VCaP (cell line): Measurements from ENCODE around the gene GGA2.

Source experiments
- H3K27ac ChIP-seq: fragments of 450-650 bp; 2 replicates; pipeline ENCODE4 v1.5.1; 2017
- CTCF ChIP-seq: fragments of 450-650 bp; conservative IDR thresholded peaks from 2 replicates; pipeline ENCODE4 v1.5.1; 2017; ENCODE audit warnings: mild to moderate bottlenecking, moderate library complexity

GGA2 gene

DNA sequence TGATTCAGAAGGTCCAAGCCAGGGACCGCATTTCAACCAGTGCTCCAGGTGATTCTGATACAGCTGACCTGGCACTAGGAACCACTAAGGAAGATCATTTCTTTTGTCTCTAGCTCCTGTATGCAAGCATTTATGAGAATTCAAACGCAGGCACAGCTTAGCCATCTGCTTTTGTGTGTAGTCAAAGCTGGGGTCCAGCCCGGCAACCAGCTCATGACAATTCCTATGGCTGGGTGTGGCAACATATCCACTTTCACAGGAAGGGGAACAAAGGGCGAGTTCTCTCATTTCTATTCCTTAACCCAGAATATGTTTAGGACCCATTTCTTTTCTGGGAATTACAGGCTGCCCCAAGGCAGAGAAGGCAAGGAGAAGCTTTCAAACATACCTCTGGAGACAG lies 30.0 kb downstream of the GGA2 start:
- no peak overlapping the region for H3K27ac ChIP-seq
- no peak for TF ChIP-seq CTCF

- H3K27ac ChIP-seq: no peak overlapping the region
- no peak for TF ChIP-seq CTCF
Measured at GRCh38 chr16:23479138-23479537, 31.2 kb downstream of the GGA2 start.

DNA sequence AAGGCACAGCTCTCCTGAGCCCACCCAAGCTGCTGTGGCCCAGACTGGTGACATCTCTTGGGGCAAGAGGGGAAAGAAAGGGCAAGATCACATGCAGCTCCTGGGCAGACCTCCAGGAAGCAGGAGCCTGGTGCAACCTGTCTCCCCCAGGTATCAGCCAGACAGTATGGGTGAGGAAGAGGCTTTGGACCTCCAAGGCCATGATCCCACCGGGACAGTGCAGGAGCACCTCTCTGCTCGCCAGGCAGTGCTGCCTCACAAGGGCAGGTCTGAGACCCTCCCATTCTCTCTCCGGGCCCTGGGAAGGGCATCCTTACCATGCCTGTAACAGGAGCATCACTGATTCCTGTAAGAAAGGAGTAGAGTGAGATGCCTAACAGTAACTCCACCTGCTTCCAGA lies 31.7 kb downstream of the GGA2 start:
- H3K27ac ChIP-seq: no peak overlapping the region
- TF ChIP-seq CTCF: no peak

DNA sequence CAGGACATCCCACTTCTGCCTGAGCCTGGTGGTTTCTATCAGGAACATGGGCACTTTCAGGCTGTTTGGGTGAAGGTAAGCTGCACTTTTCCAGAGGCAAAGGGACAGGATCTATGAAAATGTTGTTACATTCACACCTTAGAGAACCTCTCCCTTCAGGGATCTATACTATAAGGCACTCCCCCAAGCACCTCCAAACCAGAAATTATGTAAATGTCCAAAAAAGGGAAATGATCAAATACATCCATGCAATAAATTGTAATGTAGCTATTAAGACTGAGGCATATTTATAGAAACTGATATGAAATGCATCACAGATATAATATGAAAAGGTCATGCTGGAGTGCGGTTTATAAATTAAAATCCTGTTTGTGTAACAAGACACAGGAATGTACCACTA lies 34.0 kb downstream of the GGA2 start:
- no peak for TF ChIP-seq CTCF
- no peak overlapping the region for H3K27ac ChIP-seq

- H3K27ac ChIP-seq: no peak overlapping the region
- no peak for TF ChIP-seq CTCF
Measured at GRCh38 chr16:23469814-23470213, 40.5 kb downstream of the GGA2 start.

DNA sequence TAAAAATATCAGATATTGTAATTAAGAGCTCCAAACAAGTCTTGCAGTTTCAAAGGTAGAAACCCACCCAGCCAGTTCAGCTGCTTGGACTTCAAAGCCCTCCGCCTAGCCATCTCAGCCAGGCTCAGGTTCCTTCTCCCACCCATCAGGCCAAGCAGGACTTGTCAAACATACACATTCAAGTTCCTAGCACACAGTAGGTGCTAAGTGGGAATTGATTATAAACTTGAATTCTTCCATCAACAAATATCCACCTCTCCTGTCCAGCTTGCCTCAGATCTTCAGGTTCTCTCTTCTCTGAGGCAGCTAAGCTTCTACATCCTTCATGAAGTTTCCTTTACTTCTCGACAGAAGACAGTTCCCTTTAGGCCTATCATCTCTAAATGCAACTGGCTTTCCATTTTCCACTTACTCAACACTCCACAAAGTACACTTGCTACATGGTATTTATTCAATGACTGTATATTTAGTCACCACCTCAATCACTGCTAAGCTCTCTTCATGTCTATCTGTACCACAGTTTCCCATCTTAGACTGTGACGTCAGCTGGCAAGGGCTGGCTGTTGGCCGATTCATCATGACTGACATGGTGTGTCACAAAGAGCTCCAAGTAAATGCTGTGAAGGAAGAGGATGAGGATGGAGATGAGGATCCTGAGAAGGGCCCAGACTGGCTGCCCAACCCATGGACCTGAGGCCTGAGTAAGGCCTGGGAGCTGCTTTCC lies 44.0 kb downstream of the GGA2 start:
- TF ChIP-seq CTCF: no peak
- H3K27ac ChIP-seq: no peak overlapping the region

DNA sequence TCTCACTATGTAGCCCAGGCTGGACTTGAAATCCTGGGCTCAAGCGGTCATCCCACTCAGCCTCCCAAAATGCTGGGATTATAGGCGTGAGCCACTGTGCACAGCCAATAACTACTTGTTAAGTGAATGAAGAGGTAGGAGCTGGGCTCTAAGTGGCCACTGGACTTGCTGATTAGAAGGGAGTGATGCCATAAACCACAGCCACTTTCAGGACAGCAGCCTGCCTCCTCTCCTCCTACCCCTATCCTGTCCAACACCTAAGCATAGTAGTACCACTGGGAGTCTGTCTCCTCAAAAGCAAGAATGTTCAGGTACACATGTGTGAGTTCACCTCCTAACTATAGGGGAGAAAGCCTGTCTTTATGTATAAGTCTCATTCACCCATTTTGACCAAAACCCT lies 45.1 kb downstream of the GGA2 start:
- no peak for TF ChIP-seq CTCF
- H3K27ac ChIP-seq: no peak overlapping the region
